B cell (primary cell): Measurements from ENCODE around the gene TINAGL1. TPM values are rescaled to one million over a fixed set of nuclear protein-coding genes. Genes with fewer than 3 reads are reported as not detected.

Experiments
- ATAC-seq: fragments of 200-7000 bp; cut with Tn5 transposase; one replicate; pipeline ENCODE4 v1.10.0; 2021; ENCODE audit warnings: low read depth, mild to moderate bottlenecking, moderate number of reproducible peaks, moderate library complexity
- CTCF ChIA-PET: fragments of 350-600 bp; sonication (Branson Sonifier 250); formaldehyde crosslinking; loops from one replicate; lab custom pipeline; 2021; ENCODE audit warnings: antibody characterized with exemption, inconsistent platforms; lab: Charles Lee
- POLR2A ChIA-PET: fragments of 350-600 bp; sonication (Branson Sonifier 250); formaldehyde crosslinking; loops from one replicate; lab custom pipeline; 2021; ENCODE audit warnings: antibody characterized with exemption; lab: Charles Lee
- DNase-seq: peaks from one replicate; pipeline ENCODE4 v3.0.0; 2013
- H2AFZ ChIP-seq: 2 replicates; pipeline ENCODE4 v1.6.1; 2012; ENCODE audit warnings: mild to moderate bottlenecking, low read depth, low read length; ENCODE audit not compliant: insufficient read depth, poor library complexity, severe bottlenecking
- H3K27ac ChIP-seq, 2 donors: 1 replicate in 1 of 2; 2 replicates in 1 of 2; pipeline ENCODE4 v1.5.1; 2012 to 2013; ENCODE audit warnings: low read length in 2 of 2, mild to moderate bottlenecking in 2 of 2, moderate library complexity in 1 of 2
- H3K27me3 ChIP-seq, 4 experiments: fragments of 200-600 bp in 1 of 4; sonication (generic) in 1 of 4; replicated peaks in 1 of 4; 1 replicate in 2 of 4; 2 replicates in 2 of 4; pipeline versions ENCODE4 v1.6.1 to v1.7.0; 2013 to 2016; ENCODE audit warnings: low read length in 3 of 4, mild to moderate bottlenecking in 2 of 4, mixed read lengths in 1 of 4, moderate library complexity in 1 of 4; ENCODE audit not compliant: insufficient read depth in 4 of 4, control insufficient read depth in 3 of 4; ENCODE audit errors: control extremely low read depth in 1 of 4
- H3K36me3 ChIP-seq, 2 experiments: replicated peaks in 1 of 2; 1 replicate in 1 of 2; 2 replicates in 1 of 2; pipeline versions ENCODE4 v1.6.1 to v1.7.1; 2013; ENCODE audit warnings: low read length in 1 of 2; ENCODE audit not compliant: insufficient read depth in 2 of 2, control insufficient read depth in 1 of 2; ENCODE audit errors: control extremely low read depth in 1 of 2, extremely low read depth in 1 of 2
- H3K4me1 ChIP-seq, 2 donors: fragments of 200-600 bp in 1 of 2; sonication (generic) in 1 of 2; 1 replicate in 1 of 2; 2 replicates in 1 of 2; pipeline versions ENCODE4 v1.5.1 to v1.6.1; 2013 to 2017; ENCODE audit warnings: low read length in 2 of 2; ENCODE audit not compliant: control insufficient read depth in 2 of 2, insufficient read depth in 2 of 2
- H3K4me2 ChIP-seq: replicated peaks from 2 replicates; pipeline ENCODE3; 2012; ENCODE audit warnings: mild to moderate bottlenecking, low read depth, low read length; ENCODE audit not compliant: poor library complexity, severe bottlenecking
- H3K4me3 ChIP-seq, 5 experiments: fragments of 200-600 bp in 1 of 5; sonication (generic) in 1 of 5; 1 replicate in 3 of 5; 2 replicates in 2 of 5; pipeline versions ENCODE4 v1.5.1 to v1.7.0; 2011 to 2016; ENCODE audit warnings: low read length in 4 of 5, mild to moderate bottlenecking in 4 of 5, low read depth in 2 of 5, control low read depth in 1 of 5, moderate library complexity in 1 of 5; ENCODE audit not compliant: insufficient read depth in 1 of 5; ENCODE audit errors: control extremely low read depth in 1 of 5, extremely low read depth in 1 of 5
- H3K79me2 ChIP-seq: fragments of 200-600 bp; sonication (generic); one replicate; pipeline ENCODE4 v1.6.0; 2016; ENCODE audit warnings: low read length; ENCODE audit not compliant: control insufficient read depth, insufficient read depth
- H3K9ac ChIP-seq: fragments of 200-600 bp; sonication (generic); 2 replicates; pipeline ENCODE4 v1.6.1; 2017; ENCODE audit warnings: mild to moderate bottlenecking, low read length, moderate library complexity
- H3K9me3 ChIP-seq, 3 donors: one replicate each; pipeline versions ENCODE4 v1.6.1 to v1.7.1; 2013; ENCODE audit warnings: low read length in 2 of 3; ENCODE audit not compliant: control insufficient read depth in 2 of 3, insufficient read depth in 1 of 3; ENCODE audit errors: control extremely low read depth in 1 of 3
- H4K20me1 ChIP-seq: 2 replicates; pipeline ENCODE4 v1.6.0; 2012; ENCODE audit warnings: mild to moderate bottlenecking, low read length; ENCODE audit not compliant: insufficient read depth, control insufficient read depth, poor library complexity, severe bottlenecking
- H3K27ac Mint-ChIP-seq: one replicate; pipeline ENCODE4 v1.8.0; 2021; ENCODE audit warnings: mixed read lengths
- H3K27me3 Mint-ChIP-seq: one replicate; pipeline ENCODE4 v1.8.0; 2021; ENCODE audit warnings: mixed read lengths
- H3K4me1 Mint-ChIP-seq: one replicate; pipeline ENCODE4 v1.8.0; 2021; ENCODE audit warnings: mixed read lengths
- H3K4me3 Mint-ChIP-seq: one replicate; pipeline ENCODE4 v1.8.0; 2021; ENCODE audit warnings: mixed read lengths
- H3K9me3 Mint-ChIP-seq: one replicate; pipeline ENCODE4 v1.8.0; 2022; ENCODE audit warnings: mixed read lengths; ENCODE audit not compliant: insufficient read depth
- CTCF ChIP-seq: fragments of 200-600 bp; IDR thresholded peaks from one replicate; pipeline ENCODE4 v1.8.0; 2022; ENCODE audit warnings: antibody characterized with exemption, mild to moderate bottlenecking
- EZH2 ChIP-seq: IDR thresholded peaks from 2 replicates; pipeline ENCODE4 v1.6.1; 2012; ENCODE audit warnings: borderline replicate concordance, low read depth, mild to moderate bottlenecking, moderate library complexity, low read length; ENCODE audit not compliant: insufficient read depth, poor library complexity, severe bottlenecking
- WGBS: methylation state at CpG from one replicate; pipeline ENCODE4 v1.1.5; 2013; ENCODE audit warnings: missing lambda C conversion rate; ENCODE audit not compliant: insufficient coverage; 5-methylcytosine and 5-hydroxymethylcytosine counted together
- intact Hi-C: fragments of 100-400 bp; cut with micrococcal nuclease; formaldehyde crosslinking; loops from one replicate; pipeline ENCODE4 v1.10.0; 2022
- polyA plus RNA-seq: library from polyadenylated mRNA; depleted of rRNA; stranded (reverse); fragments of >200 nt; gene quantifications from 2 replicates; pipeline ENCODE4 v1.2.3, GENCODE V29; 2012
- total RNA-seq, 2 donors: library from RNA; stranded (reverse); fragments of 120-200 nt in 1 of 2; gene quantifications; 1 replicate in 1 of 2; 2 replicates in 1 of 2; pipeline versions ENCODE4 v1.2.3 to v1.2.4, GENCODE V29; 2013 to 2022

Gene TINAGL1
- total and polyA plus RNA-seq, 2 donors (not counting 1 experiment from before 2014, with no cell fraction given), result not detected

GRCh38 chr1:31559715-31560114, 16.6 kb upstream of the TINAGL1 start:
- no peaks in the 10 kb centered on the region for H3K4me1 Mint-ChIP-seq
- Histone ChIP-seq H3K79me2 (no peaks in the 10 kb centered on the region), H3K9me3 (peaks cover 0 to 5% (median 1%) of the 10 kb centered on the region in 3 donors), H3K4me2 (no peak overlapping the region), H3K9ac (no peak overlapping the region), H3K27me3 (peaks cover 0 to 6% (median 2%) of the 10 kb centered on the region in 4 experiments), H3K4me1 (no peaks in the 10 kb centered on the region), H3K36me3 (no peaks in the 10 kb centered on the region), H2AFZ (no peak overlapping the region), H4K20me1 (no peaks in the 10 kb centered on the region), H3K27ac (no peak overlapping the region), H3K4me3 (no peak overlapping the region)
- no peak for DNase-seq
- intact Hi-C loops, result no loop called here
- no peak overlapping the region for H3K4me3 Mint-ChIP-seq
- no peak for ATAC-seq
- H3K27ac Mint-ChIP-seq, result no peak overlapping the region
- H3K9me3 Mint-ChIP-seq, result peaks cover 2% of the 10 kb centered on the region
- peaks cover 34% of the 10 kb centered on the region for H3K27me3 Mint-ChIP-seq
- no peak for TF ChIP-seq CTCF
- TF ChIP-seq EZH2, result no peak
- ChIA-PET POLR2A (no interaction called here), CTCF (interaction anchor here (0.7 kb wide), 1 partner anchor 28 kb away, joined by 3 read pairs; no protein-coding TSS in a partner anchor)

GRCh38 chr1:31560394-31560793, 15.9 kb upstream of the TINAGL1 start:
- no peak overlapping the region for H3K4me3 ChIP-seq
- no peak for DNase-seq
- TF ChIP-seq CTCF (no peak), EZH2 (no peak)
- H3K9ac ChIP-seq, result no peak overlapping the region
- Mint-ChIP-seq H3K27ac (no peak overlapping the region), H3K4me3 (no peak overlapping the region), H3K27me3 (peaks cover 34% of the 10 kb centered on the region), H3K4me1 (no peaks in the 10 kb centered on the region), H3K9me3 (peaks cover 2% of the 10 kb centered on the region)
- intact Hi-C loops, result no loop called here
- H3K4me2 ChIP-seq, result no peak overlapping the region
- no peaks in the 10 kb centered on the region for H3K79me2 ChIP-seq
- no peaks in the 10 kb centered on the region for H3K4me1 ChIP-seq
- peaks cover 0 to 5% (median 1%) of the 10 kb centered on the region in 3 donors for H3K9me3 ChIP-seq
- ChIA-PET POLR2A (no interaction called here), CTCF (no interaction called here)
- no CpG with 5 or more reads among the region's 4 CpGs for WGBS
- H3K36me3 ChIP-seq, result no peaks in the 10 kb centered on the region
- H3K27me3 ChIP-seq, result peaks cover 0 to 6% (median 2%) of the 10 kb centered on the region in 4 experiments
- H4K20me1 ChIP-seq, result no peaks in the 10 kb centered on the region
- no peak overlapping the region for H3K27ac ChIP-seq
- ATAC-seq, result no peak
- no peak overlapping the region for H2AFZ ChIP-seq
